GM18499 (cell line): Measurements from ENCODE around the gene PDZD2.
A peak's percentile ranks its signal among the peaks of the same experiment; 100 is the strongest.
"Not testable (repeated sequence)": the region's sequence is repeated elsewhere in the genome, so short reads cannot be mapped to it uniquely, and the experiment has no call there.

Experiments
- ATAC-seq: cut with Tn5 transposase; IDR thresholded peaks from one replicate; pipeline ENCODE4 v1.9.1; 2021; ENCODE audit warnings: moderate number of reproducible peaks; ENCODE audit not compliant: insufficient read depth, unreplicated experiment

Gene PDZD2

DNA sequence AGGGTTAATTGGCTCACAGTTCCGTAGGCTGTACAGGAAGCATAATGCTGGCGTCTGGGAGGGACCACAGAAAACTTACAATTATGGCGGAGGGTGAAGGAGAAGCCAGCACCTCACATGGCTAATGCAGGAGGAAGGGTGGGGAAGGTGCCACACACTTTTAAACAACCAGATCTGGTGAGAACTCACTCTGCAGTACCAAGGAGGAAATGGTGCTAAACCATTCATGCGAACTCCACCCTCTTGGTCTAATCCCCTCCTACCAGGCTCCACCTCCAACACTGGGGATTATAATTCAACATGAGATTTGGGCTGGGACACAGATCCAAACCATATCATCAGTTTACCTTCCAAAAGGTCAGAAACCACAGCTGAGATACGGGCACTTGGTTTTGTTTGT is 122.9 kb downstream of the PDZD2 start:
- ATAC-seq = no peak

DNA sequence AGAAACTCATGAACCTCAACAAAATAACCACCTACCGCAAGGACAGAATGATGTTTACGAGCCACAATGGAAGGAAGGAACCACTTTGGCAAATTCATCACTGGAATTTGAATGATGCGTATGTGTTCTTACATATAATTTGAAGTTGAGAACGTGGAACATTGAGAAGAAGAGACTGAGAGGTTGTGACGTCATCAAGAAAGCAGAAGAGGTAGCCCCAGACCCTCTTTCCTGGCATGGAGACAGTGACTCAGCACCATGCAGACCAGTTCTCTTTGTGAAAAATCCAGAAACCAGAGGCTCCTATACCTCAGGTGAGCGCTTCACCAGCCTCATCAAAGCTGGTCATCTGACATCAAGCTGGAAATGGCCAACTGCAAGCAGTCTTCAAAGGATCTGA is 124.5 kb downstream of the PDZD2 start:
- ATAC-seq = no peak

DNA sequence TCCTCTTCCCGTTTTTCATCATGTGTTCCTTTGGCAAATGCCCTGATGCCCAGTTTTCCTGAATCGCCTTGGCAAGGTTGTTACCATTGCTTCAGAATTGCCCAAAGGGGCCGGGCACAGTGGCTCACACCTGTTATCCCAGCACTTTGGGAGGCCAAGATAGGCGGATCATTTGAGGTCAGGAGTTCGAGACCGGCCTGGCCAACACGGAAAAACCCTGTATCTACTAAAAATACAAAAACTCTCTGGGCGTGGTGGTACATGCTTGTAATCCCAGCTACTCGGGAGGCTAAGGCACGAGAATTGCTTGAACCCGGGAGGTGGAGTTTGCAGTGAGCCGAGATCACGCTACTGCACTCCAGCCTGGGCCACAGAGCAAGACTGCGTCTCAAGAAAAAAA is 125.8 kb downstream of the PDZD2 start:
- ATAC-seq = not testable (repeated sequence)

DNA sequence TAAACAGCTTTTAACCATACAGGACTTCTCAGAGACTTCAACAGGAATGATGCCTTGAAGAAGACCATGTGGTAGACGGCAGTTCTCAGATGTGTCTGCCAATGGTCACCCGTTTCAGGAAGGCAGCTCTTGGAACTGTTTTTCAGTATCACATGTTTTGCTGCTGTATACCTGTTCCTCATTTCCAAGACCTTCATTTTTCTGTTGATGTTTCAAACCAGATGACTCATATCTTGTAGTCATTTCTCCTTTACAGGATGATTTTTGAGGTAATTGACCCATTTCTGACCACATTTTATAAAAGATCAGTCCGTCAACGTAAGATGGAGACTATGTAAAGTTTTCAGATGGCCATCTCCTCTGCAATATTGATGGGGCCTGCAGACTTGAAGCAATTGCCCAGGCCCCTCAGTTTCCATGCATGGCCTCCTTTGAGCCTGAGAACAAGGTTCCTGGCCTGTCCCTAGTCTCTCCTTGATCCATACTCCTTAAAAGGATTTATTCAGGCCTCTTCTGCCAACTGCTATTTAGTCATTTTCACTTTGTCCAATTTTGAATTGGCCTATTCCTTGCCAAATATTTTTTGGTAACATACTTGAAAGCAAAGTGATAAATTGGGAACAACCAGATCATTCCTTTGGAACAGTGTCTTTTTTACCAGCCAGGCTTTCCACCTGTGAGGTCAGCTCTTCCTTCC is 128.6 kb downstream of the PDZD2 start:
- ATAC-seq = peak; percentile 46

DNA sequence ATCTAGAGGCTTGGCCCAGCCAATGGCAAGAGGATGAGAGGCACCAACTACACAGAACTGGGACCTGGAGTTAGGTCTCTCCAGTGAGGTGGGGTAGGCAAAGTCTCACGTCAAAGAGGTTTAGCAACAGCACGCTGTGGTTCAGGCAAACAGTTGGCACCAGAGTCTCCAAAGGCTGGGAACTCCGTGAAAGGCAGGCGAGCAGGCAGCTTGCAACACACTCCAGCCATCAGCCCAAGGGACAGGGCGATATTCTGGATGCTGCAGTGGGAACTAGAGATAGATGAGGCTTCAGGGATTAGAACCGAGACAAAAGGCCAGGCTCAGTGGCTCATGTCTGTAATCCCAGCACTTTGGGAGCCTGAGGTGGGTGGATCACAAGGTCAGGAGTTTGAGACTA is 129.1 kb downstream of the PDZD2 start:
- no peak for ATAC-seq

DNA sequence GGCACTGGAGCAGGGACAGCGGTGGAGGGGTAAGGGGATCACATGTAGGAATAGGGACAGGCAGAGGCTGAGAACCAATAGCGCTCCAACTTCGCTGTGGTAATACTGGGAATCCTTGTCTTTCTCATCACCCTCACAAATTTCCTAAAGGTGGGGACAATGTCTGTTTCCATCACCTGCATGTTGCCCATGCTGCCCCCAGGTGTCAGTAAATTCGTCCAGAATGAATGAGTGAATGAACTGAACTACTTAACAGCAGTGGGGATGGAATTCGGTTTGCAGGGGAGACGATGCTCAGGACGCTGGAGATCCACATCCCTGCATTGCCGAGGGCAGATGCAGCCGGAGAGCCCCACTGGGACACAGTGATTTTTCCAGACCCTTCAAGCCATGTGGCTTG is 129.9 kb downstream of the PDZD2 start:
- no peak for ATAC-seq

DNA sequence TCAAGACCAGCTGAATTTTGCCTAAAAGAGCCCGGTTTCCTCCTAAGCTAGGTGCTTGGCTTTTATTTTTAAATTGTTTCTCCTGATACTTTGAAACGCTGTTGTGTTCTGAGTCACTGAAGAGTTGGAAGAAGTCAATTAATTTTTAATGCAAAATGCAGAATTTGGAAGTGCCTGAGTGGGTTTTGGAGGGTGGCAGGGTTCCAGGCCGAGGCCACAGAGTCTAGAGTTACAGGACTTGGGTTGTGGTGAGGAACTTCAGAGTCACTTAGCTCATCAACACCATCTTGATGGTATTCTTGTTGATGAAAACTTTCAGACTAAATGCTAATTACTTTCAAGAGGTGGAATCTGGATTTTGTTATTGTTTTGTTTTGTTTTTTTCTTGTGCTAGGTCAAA is 130.6 kb downstream of the PDZD2 start:
- ATAC-seq = no peak

DNA sequence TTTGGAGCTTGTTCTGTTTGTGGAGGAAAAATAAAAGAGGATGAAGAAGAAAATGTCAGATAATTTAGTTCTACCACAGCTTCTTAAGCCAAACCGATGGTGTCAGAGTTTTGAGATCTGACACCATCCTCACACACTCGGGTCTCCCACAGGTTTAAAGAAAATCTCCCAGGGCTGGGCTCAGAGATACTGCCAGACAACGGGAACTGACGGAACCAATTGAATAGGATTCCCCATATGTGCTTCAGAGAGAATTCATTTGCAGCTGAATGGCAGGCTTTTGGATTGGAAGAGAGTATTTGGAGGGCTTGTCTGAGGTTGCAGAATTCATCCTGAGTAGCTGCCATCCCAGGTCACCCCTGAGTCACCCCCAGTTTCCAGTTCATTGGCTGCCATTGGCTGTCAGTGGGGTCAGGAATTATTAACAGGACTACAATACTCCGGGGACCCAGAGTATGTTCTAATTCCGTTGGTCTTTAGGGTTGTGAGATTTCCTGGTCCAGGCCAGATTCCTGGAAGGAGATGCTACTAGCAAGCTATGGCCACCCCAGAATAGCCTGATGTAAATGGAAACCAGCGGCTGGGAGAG is 131.3 kb downstream of the PDZD2 start:
- ATAC-seq = no peak

DNA sequence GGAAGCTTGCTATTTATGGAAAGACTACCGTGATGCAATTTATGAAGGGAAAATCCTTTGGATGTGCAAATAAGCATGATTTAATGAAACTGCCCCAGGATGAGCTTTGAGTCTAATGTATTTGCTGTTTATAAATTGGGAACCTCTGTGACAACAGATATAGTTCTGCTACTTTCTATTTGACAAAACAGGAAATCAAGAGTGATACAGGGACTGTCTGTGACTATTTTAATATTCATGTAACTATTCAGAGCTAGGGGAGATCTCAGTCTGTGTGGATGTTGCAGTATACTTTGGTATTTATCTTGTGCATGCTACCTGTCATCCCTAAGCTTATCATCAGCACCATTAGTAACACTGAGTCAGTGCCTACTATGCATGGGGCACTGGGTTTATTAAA is 132.1 kb downstream of the PDZD2 start:
- peak; percentile 86 for ATAC-seq

DNA sequence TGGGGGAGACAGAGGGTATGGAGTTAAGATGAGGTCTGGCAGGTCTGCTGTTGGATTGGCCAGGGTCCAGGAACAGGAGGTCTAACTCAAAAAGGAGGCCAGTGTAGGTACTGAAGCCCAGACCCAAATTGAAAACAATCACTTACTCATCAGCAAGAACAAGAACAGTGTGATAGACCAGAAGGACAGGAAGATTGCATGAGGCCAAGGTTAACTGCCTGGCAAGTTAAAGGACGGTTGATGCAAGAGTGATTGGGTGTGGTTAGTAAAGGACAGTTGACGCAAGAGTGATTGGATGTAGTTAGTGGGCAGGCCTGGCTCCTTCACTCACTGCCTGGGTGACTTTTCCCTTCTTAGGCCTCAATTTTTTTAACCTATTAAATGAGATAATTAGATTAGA is 132.6 kb downstream of the PDZD2 start:
- ATAC-seq = peak; percentile 4

DNA sequence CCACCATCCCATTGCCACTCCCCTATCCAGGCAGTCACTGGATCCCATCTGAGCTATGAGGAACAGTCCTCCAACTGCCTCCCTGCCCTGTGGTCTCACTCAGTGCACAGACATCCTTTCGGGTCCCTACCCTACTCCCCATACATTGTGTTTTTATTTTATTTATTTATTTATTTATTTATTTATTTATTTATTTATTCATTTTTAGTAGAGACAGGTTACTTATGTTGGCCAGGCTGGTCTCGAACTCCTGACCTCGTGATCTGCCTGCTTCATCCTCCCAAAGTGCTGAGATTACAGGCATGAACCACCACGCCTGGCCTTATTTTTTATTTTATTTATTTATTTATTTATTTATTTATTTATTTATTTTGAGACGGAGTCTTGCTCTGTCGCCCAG is 137.4 kb downstream of the PDZD2 start:
- not testable (repeated sequence) for ATAC-seq

DNA sequence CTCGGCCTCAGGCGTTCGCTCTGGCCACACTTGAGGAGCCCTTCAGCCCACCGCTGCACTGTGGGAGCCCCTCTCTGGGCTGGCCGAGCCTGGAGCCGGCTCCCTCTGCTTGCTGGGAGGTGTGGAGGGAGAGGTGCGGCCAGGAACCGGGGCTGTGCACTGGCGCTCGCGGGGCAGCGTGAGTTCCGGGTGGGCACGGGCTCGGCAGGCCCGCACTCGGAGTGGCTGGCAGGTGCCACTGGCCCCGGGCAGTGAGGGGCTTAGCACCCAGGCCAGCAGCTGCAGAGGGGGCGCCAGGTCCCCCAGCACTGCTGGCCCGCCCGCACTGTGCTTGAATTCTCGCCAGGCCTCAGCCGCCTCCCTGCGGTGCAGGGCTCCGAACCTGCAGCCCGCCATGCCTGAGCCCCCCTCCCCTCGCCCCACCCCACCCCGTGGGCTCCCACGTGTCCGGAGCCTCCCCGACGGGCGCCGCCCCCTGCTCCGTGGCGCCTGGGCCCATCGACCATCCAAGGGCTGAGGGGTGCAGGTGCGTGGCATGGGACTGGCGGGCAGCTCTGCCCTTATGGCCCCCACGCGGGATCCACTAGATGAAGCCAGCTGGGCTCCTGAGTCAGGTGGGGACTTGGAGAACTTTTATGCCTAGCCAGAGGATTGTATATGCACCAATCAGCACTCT is 138.2 kb downstream of the PDZD2 start:
- ATAC-seq = no peak

DNA sequence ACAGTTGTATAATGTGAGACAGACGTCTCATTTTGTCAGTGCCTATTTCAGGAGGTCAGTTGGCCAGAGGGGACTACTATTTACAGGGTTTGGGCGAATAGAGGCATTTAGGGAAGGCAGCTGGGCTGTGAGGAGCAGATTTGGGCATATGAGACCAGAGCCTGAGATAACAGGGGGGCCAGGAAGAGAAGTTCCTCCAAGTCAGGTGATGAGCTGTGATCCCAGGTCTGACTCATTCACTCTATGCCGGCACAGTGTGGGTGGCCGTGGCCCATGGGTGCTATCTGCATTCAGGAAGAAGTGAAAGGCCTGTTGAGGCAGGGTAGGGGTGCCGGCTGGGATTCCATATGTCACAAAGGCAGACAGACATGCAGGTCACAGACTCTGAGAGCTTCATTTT is 142.8 kb downstream of the PDZD2 start:
- ATAC-seq = no peak

DNA sequence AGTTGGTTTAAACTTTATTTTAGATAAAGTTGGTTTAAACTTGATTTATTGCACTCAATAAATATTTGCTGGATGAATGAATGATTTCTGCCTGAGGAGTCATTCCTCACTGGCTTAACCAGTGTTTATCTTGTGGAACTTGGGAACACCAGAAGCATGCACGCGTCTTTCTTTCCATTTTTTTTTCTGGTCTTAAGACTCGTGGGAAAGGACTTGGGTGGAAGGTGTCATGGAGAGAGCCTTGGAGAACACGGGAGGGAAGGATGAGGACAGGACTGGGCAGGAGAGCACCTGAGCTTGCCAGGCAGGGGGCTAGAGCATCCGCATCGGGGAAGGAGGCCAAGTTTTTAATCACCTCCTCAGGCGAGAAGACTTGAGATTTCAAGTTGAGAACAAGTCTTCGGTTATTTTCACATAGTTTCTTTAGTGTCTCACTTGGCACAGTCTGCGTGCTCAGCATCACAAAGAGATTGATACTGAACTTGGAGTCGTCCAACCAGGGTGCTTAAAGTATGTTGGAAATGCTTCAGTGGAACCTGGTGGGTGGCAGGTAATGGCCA is 144.2 kb downstream of the PDZD2 start:
- ATAC-seq = no peak

DNA sequence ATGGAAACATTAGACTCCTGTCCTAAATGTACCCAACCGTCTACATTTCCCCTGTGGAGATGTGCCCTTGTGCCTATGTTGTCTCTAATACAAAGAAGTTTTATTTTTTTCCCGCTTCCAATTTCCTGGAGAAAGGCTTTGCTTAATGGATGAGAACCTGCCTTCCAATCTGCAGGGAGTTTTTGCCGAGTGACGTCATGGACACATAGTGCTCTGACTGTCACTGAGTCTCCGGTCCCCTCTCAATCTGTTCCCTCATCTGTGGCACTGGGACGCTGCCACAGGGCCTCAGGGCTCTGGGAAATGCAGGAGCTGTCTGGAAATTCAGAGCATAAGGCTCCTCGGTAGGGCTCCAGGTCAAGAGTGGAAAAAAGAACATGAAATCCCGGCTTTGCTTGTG is 144.8 kb downstream of the PDZD2 start:
- no peak for ATAC-seq

DNA sequence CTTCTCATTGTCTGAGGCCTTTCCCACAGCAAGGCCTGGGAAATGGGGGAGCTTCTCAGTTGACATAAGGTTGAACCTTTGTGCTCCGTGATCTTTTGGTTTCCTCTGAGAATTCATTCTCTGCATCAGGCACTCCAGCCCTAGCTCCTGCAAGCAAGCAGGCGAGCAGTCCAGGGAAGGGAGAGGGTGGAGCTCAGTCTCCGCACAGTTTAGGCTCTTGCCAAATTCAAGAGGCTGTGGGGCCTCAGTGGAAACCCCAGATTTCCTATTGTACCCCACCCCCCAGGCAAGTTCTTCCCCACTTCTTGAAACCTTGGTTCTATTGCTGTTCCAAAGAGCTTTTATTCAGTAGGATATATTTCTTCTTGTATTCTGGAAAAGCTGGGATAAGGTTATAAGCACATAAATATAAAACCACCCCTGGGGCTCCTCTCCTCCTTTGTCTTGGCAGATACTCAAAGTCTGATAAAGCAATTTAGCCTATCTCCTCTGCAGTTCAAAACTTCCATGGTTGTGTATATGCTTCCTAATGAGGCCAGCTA is 147.2 kb downstream of the PDZD2 start:
- no peak for ATAC-seq

DNA sequence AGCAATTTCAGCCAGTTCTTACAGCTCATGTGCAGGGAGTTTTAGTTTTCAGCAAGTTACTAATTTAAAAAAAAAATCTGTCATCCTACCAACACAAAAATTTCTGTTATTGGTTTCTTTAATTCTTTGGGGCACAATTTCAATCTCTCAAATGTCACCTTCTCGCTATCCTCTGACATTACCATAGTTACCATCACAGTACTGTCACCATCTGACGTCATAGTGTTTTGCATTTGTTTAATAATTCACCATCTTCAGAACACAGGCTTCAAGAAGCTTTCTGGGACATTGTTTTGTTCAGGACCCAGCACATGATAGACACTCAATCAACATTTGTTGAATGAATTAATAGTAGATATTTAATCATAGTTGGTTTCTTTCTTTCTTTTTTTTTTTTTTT is 155.1 kb downstream of the PDZD2 start:
- ATAC-seq = no peak

DNA sequence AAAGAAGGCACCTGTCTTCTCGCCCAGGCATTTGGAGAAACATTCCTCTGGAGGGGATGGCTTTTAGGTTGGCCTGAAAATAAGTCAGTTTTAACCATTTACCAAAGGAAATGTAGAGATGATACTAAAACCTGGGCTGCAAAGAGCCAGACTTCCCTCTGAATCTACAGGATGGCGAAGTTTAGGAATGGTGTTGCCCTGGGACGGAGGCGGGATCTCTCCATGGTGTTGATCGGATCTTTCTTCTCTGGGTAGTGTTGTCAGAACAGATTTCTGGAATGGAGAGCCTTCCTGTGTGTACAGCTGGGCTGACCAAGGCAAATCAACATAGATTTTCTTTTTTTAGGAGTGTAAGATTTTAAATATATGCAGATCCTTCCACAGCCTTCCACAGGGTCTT is 159.2 kb downstream of the PDZD2 start:
- ATAC-seq = no peak

DNA sequence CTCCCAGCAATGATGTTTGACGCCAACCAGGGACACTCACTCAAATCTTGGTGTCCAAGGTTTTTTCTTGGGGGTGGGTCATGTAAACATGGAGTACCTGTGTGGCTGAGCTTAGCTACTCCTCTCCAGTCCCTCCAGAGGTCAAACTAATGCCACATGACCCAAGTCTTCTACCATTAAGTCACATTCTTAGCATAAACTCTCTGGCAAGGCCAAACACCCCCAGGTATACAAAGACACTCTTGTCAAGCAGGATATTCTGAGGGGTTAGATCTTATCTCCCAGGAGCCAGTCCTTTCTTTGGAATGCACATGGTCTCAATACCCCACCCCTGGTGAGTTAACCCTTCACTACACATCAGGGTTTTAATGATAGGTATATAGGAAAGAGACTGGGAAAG is 161.4 kb downstream of the PDZD2 start:
- ATAC-seq = no peak

DNA sequence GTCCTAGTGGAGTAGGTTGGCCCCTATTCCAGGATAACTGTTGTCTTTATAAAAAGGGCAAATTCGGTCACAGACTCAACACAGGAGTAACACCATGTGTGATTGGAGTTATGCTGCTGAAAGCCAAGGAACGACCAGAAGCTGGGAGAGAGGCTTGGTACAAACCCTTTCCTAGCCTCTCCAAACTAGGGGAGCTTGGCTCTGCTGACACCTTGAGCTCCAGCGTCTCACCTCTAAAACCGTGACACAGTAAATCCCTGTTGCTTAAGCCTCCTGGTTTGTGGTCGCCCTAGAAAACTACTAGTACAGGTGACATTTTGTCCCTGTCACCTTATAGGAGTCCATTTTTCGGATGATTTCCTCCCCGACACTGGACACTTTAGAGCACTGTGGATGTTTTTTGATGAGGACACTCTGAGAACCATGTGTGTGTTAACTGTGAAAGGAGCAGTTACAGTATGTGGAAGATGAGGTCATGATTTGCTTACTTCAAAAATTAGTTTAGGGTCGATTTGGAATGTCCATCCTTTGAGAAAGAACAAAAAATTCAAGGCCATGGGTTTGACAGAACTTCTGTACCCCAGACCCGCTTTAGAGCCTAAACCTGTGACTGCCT is 167.0 kb downstream of the PDZD2 start:
- no peak for ATAC-seq

DNA sequence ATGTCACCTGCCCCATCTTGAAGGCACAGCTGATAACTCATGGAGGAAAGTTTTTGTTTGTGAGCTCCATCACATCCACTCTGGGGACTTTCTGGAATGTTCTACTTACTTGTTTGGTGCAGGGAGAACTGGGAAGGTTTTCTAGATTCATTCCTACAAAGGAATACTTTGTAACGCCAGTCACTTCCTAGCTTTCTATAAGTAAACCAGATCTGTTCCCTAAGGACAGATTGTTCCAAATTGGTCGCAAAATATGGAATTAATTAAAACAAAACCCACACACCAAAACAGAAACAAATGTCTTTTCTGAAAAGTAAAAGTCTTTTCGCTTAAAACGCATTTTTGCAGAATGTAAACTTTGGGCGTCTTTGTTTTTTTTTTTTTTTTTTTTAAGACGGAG is 167.6 kb downstream of the PDZD2 start:
- no peak for ATAC-seq
